Hematopoietic multipotent progenitor cell treated with erythropoietin and hydrocortisone succinate and interleukin-3 and kit ligand, for 8 days (in vitro differentiated cells): ENCODE results near the gene KAZN.

Source experiments
- DNase-seq: peaks from one replicate; pipeline ENCODE4 v3.0.0-alpha.2; 2015

The KAZN gene

GRCh38 chr1:14866911-14867612 is 268.6 kb downstream of the KAZN start:
- no peak for DNase-seq

GRCh38 chr1:14869187-14869586 is 270.7 kb downstream of the KAZN start:
- DNase-seq: no peak

DNA sequence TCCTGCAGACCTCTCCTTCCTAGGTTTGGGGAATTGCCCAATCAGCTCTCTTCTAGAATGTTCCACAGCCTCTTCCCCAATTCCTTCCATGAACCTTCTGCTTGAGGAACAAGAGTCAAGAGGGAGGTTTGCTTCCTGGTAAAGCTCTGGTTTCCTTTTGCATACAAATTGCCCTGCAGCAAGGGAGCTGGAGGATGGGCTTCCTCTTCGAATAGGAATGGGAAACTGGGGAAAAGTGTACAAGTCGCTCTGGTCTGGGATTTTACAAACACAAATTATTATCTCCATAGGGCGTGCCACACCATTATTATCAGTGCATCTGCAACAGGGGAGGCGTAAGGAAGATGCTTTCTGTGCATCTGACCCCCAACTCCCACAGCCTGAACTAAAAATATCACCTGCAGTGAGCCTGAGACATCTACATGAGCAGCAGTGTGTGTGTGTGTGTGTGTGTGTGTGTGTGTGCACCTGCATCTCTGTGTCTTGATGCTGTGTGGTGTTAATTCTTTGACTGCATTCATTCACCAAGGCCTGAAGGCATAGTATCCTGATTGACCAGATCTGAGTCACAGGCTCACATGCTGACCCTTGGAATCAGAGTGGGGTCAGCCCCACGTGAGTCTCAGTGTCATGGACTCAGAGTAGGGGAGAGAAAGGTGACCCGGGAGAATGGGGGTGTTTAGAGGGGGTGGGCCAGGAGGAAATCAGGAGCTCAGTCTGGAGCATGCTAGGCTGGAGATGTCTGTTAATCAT is 272.9 kb downstream of the KAZN start:
- DNase-seq: no peak

DNA sequence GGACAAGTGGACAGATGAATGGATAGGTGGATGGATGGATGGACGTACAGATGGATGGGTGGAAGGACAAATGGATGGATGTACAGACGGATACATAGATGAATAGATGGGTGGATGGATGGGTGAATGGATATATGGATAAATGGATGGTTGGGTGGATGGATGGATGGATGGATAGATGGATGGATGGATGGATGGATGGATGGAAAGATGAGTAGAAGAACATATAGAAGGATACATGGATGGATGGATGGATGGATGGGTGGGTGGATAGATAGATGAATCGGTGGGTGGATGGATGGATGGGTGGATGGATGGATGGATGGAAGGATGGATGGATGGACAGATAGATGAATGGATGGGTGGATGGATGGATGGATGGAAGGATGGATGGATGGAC is 274.3 kb downstream of the KAZN start:
- no peak for DNase-seq

GRCh38 chr1:14873677-14874076 is 275.2 kb downstream of the KAZN start:
- DNase-seq: no peak

GRCh38 chr1:14875524-14876509 is 277.3 kb downstream of the KAZN start:
- DNase-seq: no peak

- no peak for DNase-seq
Observed at GRCh38 chr1:14876747-14877146, 278.3 kb downstream of the KAZN start.

DNA sequence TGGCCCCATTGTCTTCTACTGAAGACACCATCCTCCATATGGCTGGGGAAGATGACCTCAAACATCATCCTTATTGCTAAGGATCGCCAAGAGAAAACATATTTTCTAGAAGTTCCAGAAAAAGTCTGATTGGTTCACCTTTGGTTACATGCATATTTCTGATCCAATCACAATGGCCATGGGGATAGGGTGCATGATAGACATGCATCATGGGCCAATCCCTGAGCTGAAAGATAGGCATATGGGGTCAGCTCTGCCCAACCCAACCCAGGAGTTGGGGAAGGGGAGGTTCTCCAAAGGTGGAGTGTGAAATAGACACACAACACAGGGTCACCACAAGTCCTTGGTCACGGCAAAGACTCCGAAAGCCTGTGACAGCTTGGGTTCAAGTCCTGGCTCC is 278.7 kb downstream of the KAZN start:
- DNase-seq: no peak

DNA sequence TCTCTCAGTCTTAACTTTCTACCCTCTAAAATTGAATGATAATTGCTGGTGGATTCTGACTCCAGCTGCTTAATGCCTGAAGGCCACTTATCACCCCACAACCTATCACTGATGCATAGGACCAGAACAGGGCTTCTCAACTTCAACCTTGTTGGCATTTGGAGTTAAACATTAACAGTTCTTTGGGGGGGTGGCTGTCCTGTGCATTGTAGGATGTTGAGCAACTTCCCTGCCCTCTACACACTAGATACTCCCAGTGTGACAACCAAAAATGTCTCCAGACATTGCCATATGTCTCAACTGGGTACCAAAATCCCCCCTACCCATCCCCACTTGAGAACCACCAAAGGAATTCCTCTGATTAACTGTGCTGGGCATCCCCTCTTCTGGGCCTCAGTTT is 279.6 kb downstream of the KAZN start:
- DNase-seq: no peak

DNA sequence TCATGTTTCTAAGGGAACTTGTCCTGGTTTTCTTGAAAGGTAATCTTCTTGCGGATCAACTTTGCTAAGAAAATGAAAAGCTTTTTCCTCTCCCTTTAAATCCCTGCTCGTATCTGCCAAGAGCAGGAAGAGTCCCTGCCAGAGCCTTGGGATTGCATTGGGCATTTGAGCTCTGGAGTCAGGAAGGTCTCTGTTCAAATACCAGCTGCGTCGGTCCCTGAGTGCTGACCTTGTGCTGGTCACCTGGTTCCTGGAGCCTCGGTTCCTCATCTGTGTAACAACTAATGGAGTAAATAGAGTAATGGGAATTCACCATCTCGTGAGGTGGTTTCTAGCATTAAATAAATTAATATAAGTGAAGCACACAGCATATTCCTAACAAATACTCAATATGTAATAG is 280.5 kb downstream of the KAZN start:
- DNase-seq: no peak

GRCh38 chr1:14880456-14881316 is 282.2 kb downstream of the KAZN start:
- DNase-seq: no peak

DNA sequence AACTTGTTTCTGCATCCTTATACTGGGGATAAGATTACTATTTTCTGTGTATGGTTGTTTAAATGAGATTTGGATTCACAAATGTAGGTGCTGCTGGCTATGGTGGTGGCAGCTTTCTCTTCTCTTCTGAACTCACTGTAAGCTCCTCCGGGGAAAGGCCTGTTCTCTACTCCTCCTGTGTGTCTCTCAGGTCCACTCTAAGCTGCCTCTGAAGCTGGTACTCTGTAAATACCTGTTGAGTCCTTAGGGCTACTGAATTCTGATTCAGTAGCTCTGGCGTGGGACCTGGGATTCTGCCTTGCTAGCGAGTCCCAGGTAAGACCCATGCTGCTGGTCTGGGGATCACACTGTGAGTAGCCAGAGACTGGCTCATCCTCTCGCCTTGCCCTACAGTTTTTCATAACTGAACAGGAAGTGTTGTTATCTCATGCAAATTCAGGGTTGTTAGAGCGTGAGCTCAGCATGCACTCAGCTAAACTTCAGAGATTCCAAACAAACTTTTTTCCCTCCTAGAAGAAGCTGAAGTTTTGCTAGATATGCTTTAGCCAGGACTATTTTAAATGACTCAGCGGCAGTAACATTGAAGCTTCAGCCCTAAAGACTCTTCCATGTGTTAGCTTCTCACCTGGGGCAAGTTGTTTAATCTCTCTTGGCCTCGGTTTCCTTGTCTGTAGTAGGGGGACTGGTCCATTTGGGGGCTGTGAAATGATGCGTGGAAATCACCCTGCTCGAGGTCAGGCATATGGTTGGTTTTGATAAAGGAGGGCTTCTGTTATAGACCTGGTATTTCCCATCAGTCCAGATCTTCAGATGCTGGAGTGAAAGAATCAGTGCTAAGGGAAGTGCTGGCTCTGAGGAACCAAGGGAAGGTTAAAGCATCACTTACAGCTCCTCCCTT is 283.5 kb downstream of the KAZN start:
- DNase-seq: no peak

- no peak for DNase-seq
Observed at GRCh38 chr1:14884614-14885175, 286.2 kb downstream of the KAZN start.

- DNase-seq: no peak
Observed at GRCh38 chr1:14887044-14887566, 288.6 kb downstream of the KAZN start.

DNA sequence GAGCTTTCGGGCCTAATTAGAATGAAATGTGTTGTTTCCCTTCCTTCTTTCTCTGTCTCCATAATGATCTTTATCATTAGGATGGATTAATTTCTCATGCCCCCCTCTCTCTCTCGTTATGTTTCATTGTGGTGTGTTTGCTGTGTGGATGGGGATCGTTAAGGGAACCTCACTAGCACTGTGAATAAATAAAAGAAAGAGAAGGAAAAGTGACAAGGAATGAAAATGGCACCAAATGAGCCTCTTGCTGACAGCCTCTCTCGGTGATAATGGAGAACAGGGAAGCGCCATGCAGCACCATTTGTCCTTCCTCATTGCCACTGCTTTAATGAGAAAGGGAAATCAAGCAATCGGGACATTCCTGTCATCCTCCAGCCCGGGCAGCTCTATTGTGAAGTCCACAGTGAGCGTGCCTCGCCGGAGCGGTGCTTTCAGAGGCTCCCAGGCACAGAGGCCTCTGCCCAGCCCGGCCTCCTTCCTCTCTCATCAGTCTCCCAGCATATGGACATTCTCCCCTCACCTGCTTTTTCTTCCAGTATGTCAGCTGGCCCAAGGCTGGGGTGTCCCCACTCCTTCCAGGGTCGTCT is 289.4 kb downstream of the KAZN start:
- no peak for DNase-seq

GRCh38 chr1:14888374-14888773 is 289.9 kb downstream of the KAZN start:
- DNase-seq: no peak

DNA sequence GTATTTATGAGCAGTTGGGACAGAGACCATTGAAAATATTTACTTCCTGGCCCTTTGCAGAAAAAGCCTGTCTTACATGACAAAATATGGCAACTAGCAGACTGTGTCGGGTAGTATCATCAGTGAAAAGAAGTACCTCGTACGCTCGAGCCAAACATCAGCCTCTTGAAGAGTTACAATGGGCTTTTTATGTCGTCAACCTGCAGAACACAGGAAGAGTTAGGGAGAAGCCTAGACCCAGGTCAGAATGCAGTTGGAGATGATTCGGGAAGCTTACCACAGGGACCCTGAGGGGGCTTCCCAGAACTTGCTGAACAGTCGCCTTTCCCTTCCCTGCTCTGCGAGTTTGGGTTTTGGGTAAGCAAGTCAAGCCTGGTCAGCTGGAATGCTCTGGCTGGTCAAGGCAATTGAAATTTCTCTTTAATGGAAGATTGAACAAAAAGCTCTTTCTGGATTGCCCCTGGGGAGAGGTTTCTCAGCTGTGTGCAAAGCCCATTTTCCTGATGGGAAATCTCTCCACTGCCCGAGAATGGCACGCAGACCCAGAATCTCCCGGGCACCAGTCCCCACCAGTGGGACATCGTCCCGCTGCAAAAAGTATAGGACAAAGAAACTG is 291.4 kb downstream of the KAZN start:
- no peak for DNase-seq

- no peak for DNase-seq
Observed at GRCh38 chr1:14891991-14892390, 293.5 kb downstream of the KAZN start.

GRCh38 chr1:14894811-14895560 is 296.5 kb downstream of the KAZN start:
- no peak for DNase-seq
